Measurements from ENCODE around the gene ARL17B.
"Not testable (repeated sequence)": the region's sequence is repeated elsewhere in the genome, so short reads cannot be mapped to it uniquely, and the experiment has no call there.

Gene ARL17B

DNA sequence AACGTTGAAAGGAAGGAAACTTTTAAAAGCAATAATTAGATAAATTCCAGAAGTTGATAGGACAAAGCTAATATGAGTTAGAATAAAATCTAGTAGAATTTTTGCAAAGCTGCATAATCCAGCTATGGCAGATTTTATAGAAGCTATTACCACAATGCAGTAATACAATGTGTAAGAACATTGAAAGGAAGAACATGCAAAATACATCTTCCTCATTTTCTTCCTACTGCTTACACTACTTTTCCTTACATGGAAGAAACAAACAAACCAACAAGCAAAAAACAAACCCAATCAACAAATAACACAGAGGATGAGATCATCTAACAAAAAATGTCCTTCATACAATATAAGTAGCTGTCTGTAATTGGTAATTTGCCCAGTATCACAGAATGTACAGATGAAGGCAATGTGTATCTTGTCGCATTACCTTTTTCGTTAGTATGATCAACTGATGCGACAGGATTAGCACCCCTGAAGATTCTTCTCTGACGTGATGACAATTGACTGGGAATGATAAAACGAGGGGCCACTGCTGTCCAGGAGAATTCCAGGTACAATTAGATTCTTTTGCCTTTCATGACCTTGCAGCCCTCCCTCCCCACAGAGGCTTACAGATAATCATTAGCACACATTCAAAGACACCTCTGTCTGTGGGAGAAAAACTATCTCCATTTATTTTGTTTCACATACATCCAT is 87.9 kb downstream of the ARL17B start:
- TF ChIP-seq CTCF (IDR thresholded peaks at IDR 0.05; ENCODE audit: control extremely low read depth, extremely low read depth, low read depth, missing control alignments): no peak
- ChIA-PET POLR2A (no interaction called here), CTCF (interaction anchor here (1.2 kb wide), 1 partner anchor 80 kb away, joined by 3 read pairs; the partner anchor contains the start of gene KANSL1)
- no peak for DNase-seq (ENCODE audit: extremely low spot score)

- no peak for TF ChIP-seq CTCF (IDR thresholded peaks at IDR 0.05; ENCODE audit: control extremely low read depth, extremely low read depth, low read depth, missing control alignments)
- ChIA-PET CTCF (no interaction called here), POLR2A (no interaction called here)
- no peak for DNase-seq (ENCODE audit: extremely low spot score)
These were observed 91.5 kb downstream of the ARL17B start for GRCh38 chr17:46270032-46270431.

DNA sequence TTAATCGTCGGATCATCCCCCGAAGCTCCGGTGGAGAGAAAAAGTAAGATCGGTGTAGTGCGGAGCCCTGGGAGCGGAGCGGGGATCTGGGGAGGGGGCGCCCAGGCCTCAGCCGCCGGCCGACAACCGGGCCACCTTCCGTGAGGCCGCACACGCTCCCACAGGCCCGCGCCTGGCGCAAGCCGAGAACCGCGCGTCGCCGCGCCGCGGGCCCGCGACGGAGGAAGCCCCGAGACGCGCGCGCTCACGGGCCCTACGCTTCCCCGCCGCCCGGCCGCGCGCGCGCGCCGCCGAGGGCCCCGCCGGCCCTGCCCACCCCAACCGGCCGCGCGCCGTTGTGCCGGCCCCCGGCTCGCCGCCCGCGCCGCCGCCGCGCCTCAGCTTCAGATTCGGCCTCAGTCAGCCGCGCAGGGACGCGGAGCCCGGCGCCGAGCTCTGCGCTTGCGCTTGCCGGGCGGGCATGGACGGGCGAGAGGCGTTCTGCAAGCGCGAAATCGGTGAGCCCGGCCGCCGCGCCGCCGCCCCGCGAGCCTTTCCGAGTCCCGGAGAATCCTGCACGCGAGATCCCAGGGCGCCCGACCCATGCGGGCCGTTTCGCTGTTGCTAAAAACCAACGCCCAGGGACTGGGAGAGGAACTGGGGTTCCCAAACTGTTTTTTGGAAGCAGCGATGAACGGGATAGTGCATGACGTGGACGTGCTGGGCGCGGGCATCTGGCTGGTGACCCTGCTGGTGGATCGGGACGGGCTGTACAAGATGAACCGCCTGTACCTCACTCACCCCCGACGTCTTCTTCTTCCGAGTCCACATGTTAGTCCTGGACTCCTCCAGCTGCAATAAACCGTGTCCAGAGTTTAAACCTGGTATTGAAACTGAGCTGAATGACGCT is 94.7 kb downstream of the ARL17B start:
- TF ChIP-seq CTCF (IDR thresholded peaks at IDR 0.05; ENCODE audit: control extremely low read depth, extremely low read depth, low read depth, missing control alignments): no peak
- DNase-seq (ENCODE audit: extremely low spot score): peak; percentile 95
- CTCF ChIA-PET: interaction anchor here (0.9 to 2.4 kb wide), 2 partner anchors 54 to 175 kb away, joined by 3 to 6 read pairs; no protein-coding TSS in a partner anchor
- POLR2A ChIA-PET: no interaction called here

DNA sequence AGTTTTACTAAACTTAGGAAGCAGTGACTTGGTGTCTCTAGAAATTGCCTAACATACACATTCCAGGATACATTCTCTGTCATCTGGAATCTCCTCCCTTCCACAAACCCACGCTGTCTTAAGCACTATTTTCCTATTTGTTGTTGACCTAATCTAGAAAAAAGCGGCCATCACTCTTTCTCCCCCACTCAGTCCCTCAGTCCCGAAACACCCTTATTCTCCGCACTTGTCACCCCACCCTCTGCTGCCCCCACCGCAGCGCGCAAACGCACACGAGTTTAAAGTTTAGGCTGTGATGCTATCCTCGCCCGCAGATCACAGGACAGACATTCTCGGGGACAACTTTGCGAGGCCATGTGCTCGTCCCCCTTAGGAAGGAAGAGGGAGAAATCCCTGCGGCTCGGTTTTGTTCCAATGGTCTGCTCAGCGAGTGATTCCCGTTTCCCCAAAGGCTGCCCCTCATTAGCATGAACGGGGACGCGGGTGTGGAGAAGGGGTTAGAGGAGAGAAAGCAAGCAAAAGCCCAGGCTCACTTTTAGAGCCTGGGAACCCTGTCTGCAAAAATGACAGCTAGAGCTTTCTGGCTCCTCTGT is 95.4 kb downstream of the ARL17B start:
- peak; percentile 20 for DNase-seq (ENCODE audit: extremely low spot score)
- CTCF ChIA-PET: interaction anchor here (1.6 to 2.4 kb wide), 2 partner anchors 10 to 53 kb away, joined by 3 to 6 read pairs; no protein-coding TSS in a partner anchor

GRCh38 chr17:46264456-46265198 is 96.9 kb downstream of the ARL17B start:
- CTCF ChIA-PET: interaction anchor here (1.6 kb wide), 1 partner anchor 8 kb away, joined by 3 read pairs; no protein-coding TSS in a partner anchor
- no peak for DNase-seq (ENCODE audit: extremely low spot score)
- POLR2A ChIA-PET: no interaction called here
- no peak for TF ChIP-seq CTCF (IDR thresholded peaks at IDR 0.05; ENCODE audit: control extremely low read depth, extremely low read depth, low read depth, missing control alignments)

More for the DNA sequence above, 95.4 kb downstream of the ARL17B start:
- POLR2A ChIA-PET: not testable (repeated sequence)

- TF ChIP-seq CTCF (IDR thresholded peaks at IDR 0.05; ENCODE audit: control extremely low read depth, extremely low read depth, low read depth, missing control alignments): no peak
- no peak for DNase-seq (ENCODE audit: extremely low spot score)
- ChIA-PET CTCF (interaction anchor here (1.1 kb wide), 1 partner anchor 13 kb away, joined by 3 read pairs; no protein-coding TSS in a partner anchor), POLR2A (no interaction called here)
These were observed 99.3 kb downstream of the ARL17B start for GRCh38 chr17:46262271-46262670.

DNA sequence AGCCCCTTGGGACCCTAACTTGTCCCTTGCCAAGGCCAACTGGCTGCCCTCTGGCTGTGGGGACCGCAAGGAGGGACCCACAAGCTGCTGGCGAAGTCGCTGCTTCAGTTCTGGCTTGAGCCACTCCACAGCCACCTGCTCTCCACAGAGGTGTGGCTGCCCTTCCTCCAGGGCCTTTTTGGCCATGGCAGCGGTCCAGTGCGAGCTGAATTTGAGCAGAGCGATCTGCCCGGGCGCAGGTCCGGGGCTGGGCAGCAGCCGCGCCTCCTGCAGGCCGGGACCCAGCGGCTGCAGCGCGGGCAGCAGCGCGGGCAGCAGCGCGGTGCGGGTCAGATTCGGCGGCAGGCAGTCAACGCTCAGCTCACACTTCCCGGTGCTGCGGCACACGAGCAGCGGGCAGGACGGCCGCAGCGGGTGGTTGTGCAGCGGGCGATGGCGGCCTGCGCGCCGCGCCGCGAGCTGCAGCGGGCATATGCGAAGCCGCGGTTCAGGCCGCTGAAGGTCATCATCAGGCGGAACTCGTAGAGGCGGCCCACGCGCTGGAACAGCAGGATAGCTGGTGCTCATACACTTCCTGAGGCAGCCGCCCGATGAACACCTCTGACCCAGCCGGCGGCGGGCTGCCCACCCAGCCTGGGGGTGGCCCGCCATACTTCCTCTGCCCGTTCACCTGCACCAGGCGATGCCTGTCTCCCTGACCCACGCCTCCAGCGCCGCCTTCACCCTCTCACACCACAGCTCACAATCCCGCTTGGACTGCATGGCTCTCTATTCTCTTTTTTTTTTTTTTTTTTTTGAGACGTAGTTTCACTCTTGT is 101.5 kb downstream of the ARL17B start:
- CTCF ChIA-PET; DNase-seq (ENCODE audit: extremely low spot score); POLR2A ChIA-PET: not testable (repeated sequence)

GRCh38 chr17:46256369-46256768 is 105.2 kb downstream of the ARL17B start:
- POLR2A ChIA-PET; DNase-seq (ENCODE audit: extremely low spot score): not testable (repeated sequence)
- CTCF ChIA-PET: interaction anchor here (1.5 kb wide), 1 partner anchor 9 kb away, joined by 3 read pairs; no protein-coding TSS in a partner anchor

GRCh38 chr17:46254215-46254614 is 107.4 kb downstream of the ARL17B start:
- CTCF ChIA-PET; POLR2A ChIA-PET; DNase-seq (ENCODE audit: extremely low spot score): not testable (repeated sequence)
